ENCODE measurements around the gene IMPDH2. TPM values are rescaled to one million over a fixed set of nuclear protein-coding genes. Genes with fewer than 3 reads are reported as not detected.
A peak's percentile ranks its signal among the peaks of the same experiment; 100 is the strongest.

IMPDH2 gene
- total RNA-seq, 1 donor from 2014 or later, result 496 TPM

GRCh38 chr3:48990636-48991469, 38.3 kb downstream of the IMPDH2 start:
- intact Hi-C loops (cut with micrococcal nuclease), result loop anchor here (1.0 kb wide), 1 partner anchor 30 kb away; no protein-coding TSS in a partner anchor
- no peaks in the 10 kb centered on the region for H3K9me3 Mint-ChIP-seq
- H3K27me3 Mint-ChIP-seq, result no peaks in the 10 kb centered on the region
- H3K36me3 Mint-ChIP-seq (ENCODE audit: low read depth), result peaks cover 29% of the 10 kb centered on the region
- H3K4me1 Mint-ChIP-seq, result peaks cover 39% of the 10 kb centered on the region
- peak overlapping the region; percentile 93 for H3K27ac Mint-ChIP-seq
- H3K4me3 Mint-ChIP-seq, result peak overlapping the region; percentile 95
- peak; percentile 85 for DNase-seq

GRCh38 chr3:48989796-48990635, 39.2 kb downstream of the IMPDH2 start, which contains the start of gene P4HTM:
P4HTM (plus strand) TSS chr3:48990241; CDS start chr3:48990257, 16 bp downstream.
- H3K36me3 Mint-ChIP-seq (ENCODE audit: low read depth), result peaks cover 28% of the 10 kb centered on the region
- H3K27ac Mint-ChIP-seq, result peak within 1 kb of the TSS; percentile 95
- intact Hi-C loops (cut with micrococcal nuclease), result loop anchor here (1.0 to 2.0 kb wide), 5 partner anchors 17 to 169 kb away; partner anchors contain the start of genes QRICH1 and WDR6
- H3K9me3 Mint-ChIP-seq, result no peaks in the 10 kb centered on the region
- no peaks in the 10 kb centered on the region for H3K27me3 Mint-ChIP-seq
- DNase-seq, result peak; percentile 91
- peaks cover 36% of the 10 kb centered on the region for H3K4me1 Mint-ChIP-seq
- peak within 1 kb of the TSS; percentile 96 for H3K4me3 Mint-ChIP-seq

- Mint-ChIP-seq H3K4me1 (peaks cover 35% of the 10 kb centered on the region), H3K27me3 (no peaks in the 10 kb centered on the region), H3K4me3 (peak overlapping the region; percentile 96), H3K27ac (peak overlapping the region; percentile 95), H3K36me3 (ENCODE audit: low read depth) (peaks cover 29% of the 10 kb centered on the region), H3K9me3 (no peaks in the 10 kb centered on the region)
- peak; percentile 58 for DNase-seq
- intact Hi-C loops (cut with micrococcal nuclease), result loop anchor here (1.0 to 2.0 kb wide), 4 partner anchors 18 to 170 kb away; partner anchors contain the start of genes QRICH1 and WDR6
Observed at GRCh38 chr3:48989126-48989795, 39.9 kb downstream of the IMPDH2 start.

GRCh38 chr3:48985831-48986376, 43.3 kb downstream of the IMPDH2 start:
- Mint-ChIP-seq H3K4me1 (peaks cover 17% of the 10 kb centered on the region), H3K9me3 (no peaks in the 10 kb centered on the region), H3K27me3 (no peaks in the 10 kb centered on the region), H3K4me3 (no peak overlapping the region), H3K36me3 (ENCODE audit: low read depth) (peaks cover 44% of the 10 kb centered on the region), H3K27ac (no peak overlapping the region)
- intact Hi-C loops (cut with micrococcal nuclease), result no loop called here
- DNase-seq, result peak; percentile 53

- Mint-ChIP-seq H3K4me1 (peaks cover 15% of the 10 kb centered on the region), H3K27ac (no peak overlapping the region), H3K4me3 (no peak overlapping the region), H3K9me3 (no peaks in the 10 kb centered on the region), H3K36me3 (ENCODE audit: low read depth) (peaks cover 47% of the 10 kb centered on the region), H3K27me3 (no peaks in the 10 kb centered on the region)
- no peak for DNase-seq
- intact Hi-C loops (cut with micrococcal nuclease), result no loop called here
Observed at GRCh38 chr3:48984663-48985062, 44.5 kb downstream of the IMPDH2 start.

GRCh38 chr3:48983096-48983495, 46.1 kb downstream of the IMPDH2 start:
- Mint-ChIP-seq H3K4me3 (no peak overlapping the region), H3K36me3 (ENCODE audit: low read depth) (peaks cover 54% of the 10 kb centered on the region), H3K9me3 (no peaks in the 10 kb centered on the region), H3K27me3 (no peaks in the 10 kb centered on the region), H3K27ac (no peak overlapping the region), H3K4me1 (peaks cover 6% of the 10 kb centered on the region)
- intact Hi-C loops (cut with micrococcal nuclease), result no loop called here
- DNase-seq, result no peak

- Mint-ChIP-seq H3K27me3 (no peaks in the 10 kb centered on the region), H3K4me3 (no peak overlapping the region), H3K4me1 (peaks cover 3% of the 10 kb centered on the region), H3K27ac (no peak overlapping the region), H3K9me3 (no peaks in the 10 kb centered on the region), H3K36me3 (ENCODE audit: low read depth) (peaks cover 56% of the 10 kb centered on the region)
- intact Hi-C loops (cut with micrococcal nuclease), result no loop called here
- no peak for DNase-seq
Observed at GRCh38 chr3:48982686-48983085, 46.5 kb downstream of the IMPDH2 start.

GRCh38 chr3:48982016-48982415, 47.2 kb downstream of the IMPDH2 start:
- no peak for DNase-seq
- no peaks in the 10 kb centered on the region for H3K27me3 Mint-ChIP-seq
- peaks cover 56% of the 10 kb centered on the region for H3K36me3 Mint-ChIP-seq (ENCODE audit: low read depth)
- H3K4me3 Mint-ChIP-seq, result no peak overlapping the region
- intact Hi-C loops (cut with micrococcal nuclease), result no loop called here
- no peaks in the 10 kb centered on the region for H3K9me3 Mint-ChIP-seq
- H3K4me1 Mint-ChIP-seq, result peaks cover 2% of the 10 kb centered on the region
- H3K27ac Mint-ChIP-seq, result no peak overlapping the region

GRCh38 chr3:48980295-48980694, 48.9 kb downstream of the IMPDH2 start:
- Mint-ChIP-seq H3K27ac (no peak overlapping the region), H3K9me3 (no peaks in the 10 kb centered on the region), H3K27me3 (no peaks in the 10 kb centered on the region), H3K36me3 (ENCODE audit: low read depth) (peaks cover 61% of the 10 kb centered on the region), H3K4me3 (no peak overlapping the region), H3K4me1 (no peaks in the 10 kb centered on the region)
- DNase-seq, result no peak
- intact Hi-C loops (cut with micrococcal nuclease), result no loop called here

GRCh38 chr3:48979451-48979850, 49.7 kb downstream of the IMPDH2 start:
- Mint-ChIP-seq H3K4me1 (no peaks in the 10 kb centered on the region), H3K9me3 (no peaks in the 10 kb centered on the region), H3K27ac (peak overlapping the region; percentile 43), H3K27me3 (no peaks in the 10 kb centered on the region), H3K36me3 (ENCODE audit: low read depth) (peaks cover 65% of the 10 kb centered on the region), H3K4me3 (no peak overlapping the region)
- peak; percentile 53 for DNase-seq
- intact Hi-C loops (cut with micrococcal nuclease), result no loop called here

Other genes starting within 250 kb of the IMPDH2 start
- gene PRKAR2A, start 181.5 kb downstream of the IMPDH2 start, total RNA-seq, result 31.9 and 39.4 TPM in 2 replicates
- gene SLC25A20, start 130.5 kb downstream of the IMPDH2 start, total RNA-seq, result 13.8 and 15.6 TPM in 2 replicates
- 157 TPM in 2 replicates for gene ARIH2, start 110.6 kb downstream of the IMPDH2 start, total RNA-seq
- gene P4HTM, start 39.2 kb downstream of the IMPDH2 start, total RNA-seq, result 33.9 and 38.3 TPM in 2 replicates
- gene WDR6, start 22.0 kb downstream of the IMPDH2 start, total RNA-seq, result 141 and 153 TPM in 2 replicates
- gene DALRD3, start 10.8 kb downstream of the IMPDH2 start, total RNA-seq, result 31.5 and 36.6 TPM in 2 replicates
- gene NDUFAF3, start 7.3 kb downstream of the IMPDH2 start, total RNA-seq, result 123 and 126 TPM in 2 replicates
- 138 and 152 TPM in 2 replicates for gene QRICH1, start 64.7 kb upstream of the IMPDH2 start, total RNA-seq
- 188 and 192 TPM in 2 replicates for gene QARS1, start 75.4 kb upstream of the IMPDH2 start, total RNA-seq
- gene USP19, start 91.4 kb upstream of the IMPDH2 start, total RNA-seq, result 57.2 and 64.9 TPM in 2 replicates
- not detected in 2 replicates for gene LAMB2, start 103.7 kb upstream of the IMPDH2 start, total RNA-seq
- 25.7 and 26.7 TPM in 2 replicates for gene CCDC71, start 136.9 kb upstream of the IMPDH2 start, total RNA-seq
- gene KLHDC8B, start 142.2 kb upstream of the IMPDH2 start, total RNA-seq, result 1.5 and 2.3 TPM in 2 replicates
- gene C3orf62, start 247.8 kb upstream of the IMPDH2 start, total RNA-seq, result 8.0 and 9.6 TPM in 2 replicates